ENCODE results near the gene UBL4A.

UBL4A gene

DNA sequence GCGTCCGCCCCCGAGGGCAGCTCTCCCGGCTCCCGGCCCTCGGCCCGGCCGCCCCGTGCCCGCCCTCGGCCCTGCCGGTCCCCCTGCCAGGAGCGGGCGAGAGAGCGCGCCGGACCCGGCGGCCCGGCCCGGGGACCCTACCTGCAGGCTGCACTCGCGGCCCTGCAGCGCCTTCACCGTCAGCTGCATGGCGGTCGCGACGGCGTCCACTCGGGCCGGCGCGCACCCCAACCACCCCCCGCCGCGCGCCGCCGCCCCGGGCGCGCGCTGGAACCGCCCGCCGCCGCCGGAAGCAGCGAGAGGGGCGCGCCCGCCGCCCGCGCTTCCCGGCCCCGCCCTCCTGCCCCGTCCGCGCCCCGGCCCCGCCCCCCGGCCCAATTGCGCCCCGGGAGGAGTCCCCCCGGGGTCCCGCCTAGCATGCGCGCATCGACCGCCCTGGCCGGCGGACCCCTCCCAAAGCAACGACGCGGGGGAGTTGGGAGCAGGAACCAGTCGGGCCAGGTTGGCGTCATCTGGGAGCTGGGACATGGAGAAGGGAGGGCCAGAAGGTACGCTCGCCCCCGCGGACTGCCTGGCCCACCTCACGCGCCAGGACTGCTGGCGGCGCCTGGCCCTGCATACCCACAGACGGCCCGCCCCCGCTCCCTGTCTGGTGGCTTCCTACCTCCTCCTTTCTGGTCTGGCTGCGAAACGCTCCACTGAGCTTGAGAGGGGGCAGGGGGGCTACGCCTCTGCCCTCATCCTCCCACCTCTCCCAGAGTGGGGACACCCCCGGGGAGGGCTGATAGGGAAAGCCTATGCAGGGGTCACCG is at the start of gene UBL4A:
Gene UBL4A (minus strand): TSS at position 220 of the 812 bp plus-strand sequence. CDS start 31 bp downstream, at position 189.
- DNase-seq: peak; percentile 5

DNA sequence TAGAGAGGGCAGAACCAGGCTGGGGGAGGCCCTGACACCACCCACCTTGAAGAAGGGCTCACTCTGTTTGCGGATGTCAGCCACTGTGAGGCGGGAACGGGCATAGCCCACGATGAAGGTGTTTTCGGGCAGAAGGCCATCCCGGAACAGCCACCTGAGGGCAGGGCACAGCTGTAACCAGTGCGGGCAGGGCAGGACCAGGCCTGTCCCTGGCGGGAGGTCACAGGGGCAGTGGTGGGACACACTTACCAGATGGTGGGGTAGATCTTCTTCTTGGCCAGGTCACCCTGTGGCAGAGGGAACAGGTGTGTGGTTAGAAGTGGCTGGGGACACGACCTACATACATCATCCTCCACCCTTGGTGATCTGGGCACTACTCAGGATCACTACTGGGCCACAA is 49.5 kb upstream of the UBL4A start:
- no peak for DNase-seq

DNA sequence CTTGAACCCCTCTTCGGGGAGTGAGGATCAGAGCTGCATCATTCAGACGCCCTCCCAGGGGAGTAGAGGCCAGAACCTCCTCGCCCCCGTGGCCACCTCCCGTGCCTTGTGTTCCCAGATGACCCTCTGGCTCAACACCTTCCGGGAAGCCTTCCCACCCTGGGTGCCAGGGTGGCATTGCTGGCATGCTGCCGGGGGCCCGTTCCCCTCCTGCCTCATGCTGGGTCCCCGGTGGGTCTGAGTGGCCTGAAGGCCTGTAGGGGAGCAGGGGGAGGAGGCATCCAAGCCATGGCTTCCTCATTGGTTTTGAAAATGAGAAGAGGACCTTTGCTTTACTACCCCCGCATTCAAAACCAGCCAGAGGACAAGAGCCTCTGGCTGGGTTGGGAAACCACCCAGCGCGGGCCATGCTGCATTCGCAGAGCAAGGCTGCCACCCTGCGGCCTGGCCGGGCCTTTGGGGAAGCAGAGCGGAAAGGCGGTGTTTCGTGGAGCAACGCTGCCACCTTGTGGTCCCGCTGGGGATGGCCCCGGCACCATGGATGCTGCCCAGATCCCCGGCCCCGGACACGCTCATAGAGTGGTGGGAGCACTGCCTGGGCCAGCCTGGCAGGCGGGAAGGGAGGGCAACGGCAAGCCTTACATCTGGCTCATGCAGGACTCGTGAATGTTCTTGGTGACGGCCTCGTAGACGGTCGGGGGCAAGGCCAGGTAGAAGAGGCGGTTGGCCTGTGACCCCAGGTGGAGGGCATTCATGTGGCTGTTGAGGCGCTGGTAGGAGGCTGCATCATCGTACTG is 48.3 kb upstream of the UBL4A start:
- DNase-seq: peak; percentile 60

DNA sequence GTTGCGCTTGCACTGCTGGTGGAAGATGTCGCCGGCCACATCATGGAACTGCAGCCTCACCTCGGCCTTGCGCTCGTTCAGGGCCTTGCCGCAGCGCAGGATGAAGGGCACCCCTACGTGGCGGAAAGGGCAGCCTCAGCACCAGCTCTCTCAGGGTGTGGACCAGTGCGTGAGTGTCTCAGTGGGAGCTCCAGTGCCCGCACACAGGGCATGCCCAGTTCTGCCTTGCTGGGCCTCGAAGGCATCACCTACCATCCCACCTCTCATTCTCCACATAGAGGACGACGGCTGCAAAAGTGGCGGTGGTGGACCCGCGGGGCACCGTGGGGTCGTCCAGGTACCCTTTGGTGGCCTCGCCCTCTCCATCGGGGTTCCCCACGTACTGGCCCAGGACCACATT is 46.3 kb upstream of the UBL4A start:
- no peak for DNase-seq

DNA sequence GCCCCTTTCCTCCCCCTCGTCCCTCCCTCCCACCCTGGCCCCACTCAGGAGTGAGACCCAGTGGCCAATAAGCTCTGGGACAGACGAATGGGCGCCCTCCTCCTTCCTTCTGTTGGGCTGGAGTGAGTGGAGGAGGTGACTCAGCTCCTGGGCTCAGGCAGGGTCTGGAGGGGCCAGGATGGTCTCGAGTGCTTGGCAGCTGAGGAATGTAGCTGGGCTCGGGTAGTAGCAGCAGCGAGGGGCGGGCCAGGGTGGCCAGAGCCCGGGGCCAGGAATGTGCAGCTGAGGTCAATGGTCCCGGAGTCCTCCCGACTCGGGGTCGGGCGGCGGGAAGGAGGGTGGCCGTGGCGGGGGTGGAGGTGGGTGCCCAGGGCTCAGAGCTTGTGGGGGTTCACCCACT is 45.2 kb upstream of the UBL4A start:
- DNase-seq: no peak

DNA sequence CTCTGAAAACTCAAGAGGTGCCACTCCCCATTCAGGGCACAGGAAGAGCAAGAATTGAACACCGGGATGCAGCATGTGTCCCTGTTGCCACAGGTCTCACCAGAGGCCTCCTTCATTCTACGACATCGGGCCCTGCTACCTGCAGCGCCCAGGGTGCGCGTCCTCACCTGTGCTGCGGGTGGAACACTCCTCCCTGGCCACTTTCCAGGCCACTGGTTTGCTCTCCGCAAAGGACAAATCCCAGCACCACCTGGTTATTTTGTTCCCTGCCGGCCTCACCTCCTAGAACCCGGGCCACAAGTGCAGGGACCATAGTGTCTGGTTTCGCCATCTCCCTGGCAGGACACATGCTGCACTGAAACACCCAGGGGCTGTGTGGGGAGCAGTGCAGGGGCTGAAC is 43.9 kb upstream of the UBL4A start:
- DNase-seq: no peak

DNA sequence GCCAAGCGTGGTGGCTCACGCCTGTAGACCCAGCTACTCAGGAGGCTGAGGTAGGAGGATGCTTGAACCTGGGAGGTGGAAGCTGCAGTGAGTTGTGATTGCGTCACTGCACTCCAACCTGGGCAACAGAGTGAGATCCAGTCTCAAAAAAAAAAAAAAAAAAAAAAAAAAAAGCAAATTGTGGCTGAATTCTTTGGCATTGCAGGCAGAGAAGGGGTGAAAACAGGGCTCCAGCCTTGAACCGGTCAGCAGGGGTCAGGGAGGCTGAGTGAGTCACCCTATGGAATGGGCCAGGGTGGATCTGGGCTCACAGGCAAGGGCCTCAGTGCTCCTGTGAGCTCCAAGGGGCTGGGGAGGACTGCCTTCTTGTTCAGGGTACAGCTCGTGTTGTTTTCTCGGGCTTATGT is 42.8 kb upstream of the UBL4A start:
- DNase-seq: no peak

DNA sequence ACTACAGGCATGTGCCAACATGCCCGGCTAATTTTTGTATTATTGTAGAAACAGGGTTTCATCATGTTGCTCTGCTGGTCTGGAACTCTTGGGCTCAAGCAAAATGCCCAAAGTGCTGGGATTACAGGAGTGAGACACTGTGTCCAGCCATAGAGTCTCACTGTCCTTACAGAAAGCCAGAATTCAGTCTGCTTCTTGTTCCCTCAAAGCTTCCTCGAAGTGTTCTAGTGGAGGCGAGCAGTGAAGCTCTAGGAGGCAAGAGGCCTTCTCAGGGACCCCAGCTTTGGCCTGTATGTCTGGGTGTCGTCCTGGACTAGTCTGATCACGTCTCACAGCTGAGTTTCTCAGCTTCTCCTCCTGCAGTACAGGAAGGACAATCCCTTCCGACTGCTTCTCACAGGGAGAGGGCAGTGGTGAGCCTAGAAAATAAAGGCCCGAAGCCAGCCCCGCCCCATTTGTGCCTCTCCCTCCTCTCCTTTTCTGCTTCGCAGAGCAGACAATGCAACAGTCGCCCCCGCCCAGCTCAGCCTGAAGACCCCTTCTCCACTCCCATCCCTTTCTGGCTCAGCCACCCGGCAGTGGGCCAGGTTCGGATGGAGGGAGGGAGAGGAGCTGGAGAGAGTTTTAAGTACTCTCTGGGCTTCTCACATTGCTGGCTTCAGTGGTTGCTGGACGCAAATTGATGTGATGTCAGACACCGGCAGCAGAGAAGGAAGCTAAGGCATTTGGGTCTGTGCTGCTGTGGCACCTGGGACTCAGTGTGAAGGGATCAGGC is 40.7 kb upstream of the UBL4A start:
- peak; percentile 77 for DNase-seq

DNA sequence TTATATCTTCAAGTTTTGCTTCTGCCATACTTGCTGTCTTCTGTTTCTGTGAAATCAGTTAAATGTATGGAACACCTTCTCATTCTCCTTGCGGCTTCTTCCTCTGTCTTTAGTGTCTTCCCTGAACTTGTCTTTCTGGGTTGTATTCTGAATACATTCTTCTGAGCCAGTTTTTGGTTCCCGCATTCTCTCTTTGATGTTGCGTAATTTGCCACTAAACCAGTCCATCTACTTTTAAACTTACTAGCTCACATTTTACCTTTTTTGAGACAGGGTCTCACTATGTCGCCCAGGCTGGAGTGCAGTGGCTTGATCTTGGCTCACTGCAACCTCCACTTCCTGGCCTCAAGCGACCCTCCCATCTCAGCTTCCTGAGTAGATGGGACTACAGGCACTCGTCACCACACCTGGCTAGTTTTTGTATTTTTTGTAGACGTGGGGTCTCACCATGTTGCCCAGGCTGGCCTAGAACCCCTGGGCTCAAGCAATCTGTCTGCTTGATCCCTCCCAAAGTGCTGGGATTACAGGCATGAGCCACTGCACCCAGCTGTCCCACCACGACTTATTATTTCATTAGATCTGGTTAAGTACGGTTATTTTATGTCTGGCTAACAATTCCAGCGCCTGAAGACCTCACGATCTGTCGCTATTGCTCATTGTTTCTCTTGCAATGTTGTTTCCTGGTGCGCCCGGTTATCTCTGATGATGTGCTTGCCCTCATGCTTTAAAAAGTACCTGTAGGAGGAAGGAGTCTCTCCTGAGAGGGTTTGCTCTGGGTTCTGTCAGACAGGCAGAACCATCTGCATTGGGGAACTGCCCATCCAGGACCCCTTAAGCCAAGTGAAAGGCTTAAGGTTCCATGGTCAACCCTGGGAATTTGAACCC is 39.4 kb upstream of the UBL4A start:
- DNase-seq: no peak

DNA sequence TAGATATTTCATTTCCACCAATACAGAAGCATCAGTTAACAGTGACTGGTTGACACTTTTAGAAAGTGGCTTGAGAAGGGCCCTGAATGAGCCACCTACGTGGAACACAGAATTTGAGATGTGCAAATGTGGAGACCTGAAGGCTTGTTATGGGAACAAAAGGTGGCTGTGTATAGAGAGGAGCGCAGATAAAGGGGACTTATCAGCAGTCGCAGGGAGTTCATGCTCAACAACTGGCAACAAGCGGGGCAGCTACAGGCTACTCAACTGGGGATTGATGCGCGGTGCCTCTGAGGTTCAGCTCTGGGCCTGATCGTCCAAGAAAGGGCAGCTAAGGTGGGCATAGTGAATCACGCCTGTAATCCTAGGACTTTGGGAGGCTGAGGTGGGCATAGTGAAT is 33.0 kb upstream of the UBL4A start:
- no peak for DNase-seq

DNA sequence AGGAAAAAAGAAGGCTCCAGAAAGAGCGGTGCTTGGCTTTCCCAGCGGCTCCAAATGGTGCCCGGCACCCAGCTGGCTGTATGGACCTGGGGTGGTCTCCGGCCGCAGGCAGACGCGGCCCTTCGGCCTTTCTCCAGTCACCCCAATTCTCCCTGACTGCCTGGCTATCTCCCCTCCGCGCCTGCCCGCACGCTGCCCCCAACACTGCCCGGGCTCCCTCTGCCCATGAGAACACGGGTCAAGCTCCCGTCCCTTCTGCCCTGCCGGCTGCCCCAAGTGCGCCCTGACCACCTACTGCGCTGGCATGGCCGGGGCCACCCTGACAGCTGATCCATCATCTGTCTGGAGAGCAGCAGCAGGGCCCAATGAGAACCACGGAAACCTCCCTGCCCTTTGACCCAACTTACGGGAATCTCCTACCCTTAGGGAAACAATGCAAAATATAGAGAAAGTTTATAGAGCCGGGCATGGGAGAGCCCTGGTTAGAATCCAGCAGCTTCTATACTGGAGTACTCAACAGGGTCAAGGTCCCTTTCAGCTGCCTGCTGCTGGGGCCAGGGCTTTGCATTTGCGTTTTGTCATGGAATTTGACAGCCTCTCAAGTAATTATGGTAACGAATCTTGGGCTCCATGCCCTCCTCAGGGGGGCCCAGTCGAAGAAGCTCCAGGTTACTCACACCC is 30.8 kb upstream of the UBL4A start:
- no peak for DNase-seq

DNA sequence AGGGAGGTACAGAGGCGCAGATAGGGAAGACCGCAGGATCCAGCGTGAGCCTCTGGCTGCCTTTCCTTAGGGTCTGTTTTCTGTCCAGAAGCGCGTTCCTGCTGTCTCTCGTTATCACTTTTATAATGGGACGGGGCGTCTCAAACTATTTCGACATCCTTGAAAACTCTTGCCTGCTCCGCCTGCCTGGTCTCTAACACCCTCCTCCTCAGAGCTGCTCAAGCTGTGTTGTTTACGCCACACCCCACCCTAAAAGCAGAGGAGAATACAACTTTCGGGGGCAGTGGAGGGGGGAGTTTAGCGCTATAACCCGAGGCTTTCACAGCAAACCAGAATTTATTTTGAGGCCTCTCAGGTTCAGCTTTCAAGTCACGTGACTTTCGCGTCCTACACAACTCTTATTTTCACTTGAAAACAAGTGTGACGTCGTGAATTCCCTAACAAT is 30.3 kb upstream of the UBL4A start:
- no peak for DNase-seq

DNA sequence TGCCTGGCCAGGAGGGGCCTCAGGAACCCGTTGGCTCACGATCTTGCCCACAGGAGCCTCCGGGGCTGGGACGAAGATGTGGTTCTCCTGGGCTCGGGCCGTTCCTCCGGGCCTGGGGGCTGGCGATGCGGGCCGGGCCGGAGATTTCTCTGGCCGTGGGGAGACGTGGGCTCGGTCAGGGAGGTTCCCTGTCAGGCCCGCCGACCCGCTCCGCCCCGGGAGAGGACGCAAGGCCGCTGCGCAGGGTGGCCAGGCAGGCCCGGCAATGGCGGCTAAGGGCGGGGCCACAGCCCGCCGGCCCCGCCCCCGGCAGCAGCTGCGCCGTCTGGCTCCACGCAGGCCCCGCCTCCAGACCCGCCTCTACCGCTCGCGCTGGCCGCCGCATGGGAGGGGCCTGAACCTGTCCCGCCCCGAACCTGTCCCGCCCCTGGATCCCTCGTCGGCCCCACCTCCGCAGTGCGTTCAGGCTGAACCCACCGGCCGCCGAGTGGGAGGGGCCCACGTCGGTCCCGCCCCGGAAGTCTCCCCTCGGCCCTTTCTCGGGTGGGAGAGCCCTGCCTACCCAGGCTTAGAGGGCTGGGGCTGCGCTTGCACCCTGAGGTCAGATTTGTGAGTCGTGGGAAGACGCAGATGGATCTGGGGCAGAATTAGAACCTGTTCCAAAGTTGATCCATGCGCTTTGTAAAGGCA is 29.7 kb upstream of the UBL4A start, which contains the start of gene FAM3A:
Gene FAM3A (minus strand): TSS at position 267 of the 690 bp plus-strand sequence. CDS start 460 bp downstream, outside the sequence.
- DNase-seq: peak; percentile 59

DNA sequence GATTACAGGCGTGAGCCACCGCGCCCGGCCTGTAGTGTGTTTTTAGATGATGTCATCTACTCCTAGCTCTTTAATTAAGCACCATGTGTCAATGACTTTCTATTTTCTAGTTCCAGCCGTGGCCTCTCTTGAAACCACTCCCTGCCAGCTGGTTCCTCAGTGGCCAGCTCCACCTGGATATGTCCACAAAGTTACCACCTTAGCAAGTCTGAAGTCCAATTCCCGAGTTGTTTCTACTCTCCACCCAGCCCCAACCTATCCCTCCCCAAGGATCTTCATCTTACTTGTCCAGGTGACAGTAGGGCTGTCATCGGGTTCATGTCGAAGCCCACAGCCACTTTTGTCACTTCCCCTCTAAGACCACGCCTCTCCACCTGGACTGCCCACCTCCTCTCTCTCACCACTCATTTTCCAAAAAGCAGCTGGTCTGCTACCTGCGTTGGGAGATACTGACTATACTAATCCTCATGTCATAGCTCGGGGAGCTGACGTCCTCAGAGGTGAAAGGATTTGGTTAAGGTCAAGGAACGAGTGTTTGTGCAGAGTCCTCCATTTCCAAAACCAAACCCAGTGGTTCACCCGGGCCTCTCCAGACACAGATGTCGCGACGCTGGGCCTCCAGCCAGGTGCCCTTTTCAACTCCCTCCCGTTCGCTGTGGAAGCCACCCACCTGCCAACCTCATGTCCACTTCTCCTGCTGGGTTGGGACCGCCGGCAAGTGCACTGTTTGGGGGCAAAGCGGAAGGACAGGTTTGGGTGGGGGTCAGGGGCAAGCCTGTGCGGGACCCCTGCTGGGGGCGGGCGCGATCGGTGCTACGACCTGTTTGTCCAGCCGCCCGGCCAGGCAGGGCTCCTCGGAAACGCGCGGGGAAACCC is 28.9 kb upstream of the UBL4A start:
- DNase-seq: no peak

DNA sequence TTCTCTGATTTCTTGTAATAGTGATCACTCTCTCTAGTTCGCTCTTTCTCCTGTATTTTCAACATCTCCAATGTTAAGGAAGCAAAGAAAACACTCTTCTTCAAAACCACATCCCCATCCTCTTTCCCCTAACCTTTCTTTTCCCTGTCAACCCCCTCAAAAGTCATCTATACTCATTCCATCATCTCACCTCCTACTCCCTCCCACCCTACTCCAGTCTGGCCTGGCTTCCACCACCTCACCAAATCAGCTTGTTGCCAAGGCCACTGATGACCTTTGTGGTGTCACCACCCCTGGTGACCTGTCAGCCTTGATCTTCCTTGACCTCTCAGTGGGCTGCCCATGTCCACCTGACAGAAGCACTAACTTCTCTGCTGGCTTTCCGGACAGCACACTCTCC is 27.3 kb upstream of the UBL4A start:
- DNase-seq: no peak

DNA sequence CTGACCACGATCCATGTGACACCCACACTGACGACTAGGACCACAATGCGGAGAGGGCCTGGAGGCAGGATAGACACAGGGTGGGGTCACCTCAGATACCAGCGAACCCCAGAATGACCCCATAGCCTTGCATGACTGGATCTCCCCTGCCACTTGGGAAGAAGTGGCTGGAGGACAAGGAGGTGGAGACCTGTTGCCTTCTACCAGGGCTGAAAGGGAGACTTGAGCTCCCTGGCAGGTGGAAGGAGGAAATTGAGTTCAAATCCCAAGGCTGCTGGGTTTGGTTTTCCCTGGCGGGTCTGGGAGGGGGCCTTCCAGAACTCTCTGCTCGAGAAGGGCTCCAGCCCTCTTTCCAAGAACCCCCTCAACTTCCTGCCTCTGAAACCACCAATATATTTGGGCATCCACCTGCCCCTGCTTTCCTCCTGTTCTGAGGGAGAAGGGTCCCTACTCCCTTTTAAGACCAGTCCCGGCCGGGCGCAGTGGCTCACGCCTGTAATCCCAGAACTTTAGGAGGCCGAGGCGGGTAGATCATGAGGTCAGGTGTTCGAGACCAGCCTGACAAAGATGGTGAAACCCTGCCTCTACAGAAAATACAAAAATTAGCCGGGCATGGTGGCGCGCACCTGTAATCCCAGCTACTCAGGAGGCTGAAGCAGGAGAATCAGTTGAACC is 26.6 kb upstream of the UBL4A start:
- no peak for DNase-seq

DNA sequence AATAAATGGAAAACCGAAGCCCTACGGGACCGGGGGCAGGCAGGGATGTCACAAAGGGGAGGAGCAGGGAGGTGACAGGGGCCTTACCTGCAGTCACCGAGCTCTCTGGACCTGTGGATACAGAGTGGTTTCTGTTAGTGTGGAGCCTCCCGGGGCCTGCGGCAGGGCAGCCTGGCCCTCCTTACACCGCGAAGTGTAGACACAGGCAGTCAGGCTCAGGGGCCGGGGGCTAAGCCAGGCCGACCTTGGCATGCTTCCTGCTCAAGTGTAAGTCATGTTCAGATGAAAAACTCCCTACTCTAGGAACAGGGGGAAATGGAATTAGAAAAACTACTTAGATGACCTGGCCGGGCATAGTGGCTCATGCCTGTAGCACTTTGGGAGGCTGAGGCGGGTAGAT is 25.3 kb upstream of the UBL4A start:
- no peak for DNase-seq

DNA sequence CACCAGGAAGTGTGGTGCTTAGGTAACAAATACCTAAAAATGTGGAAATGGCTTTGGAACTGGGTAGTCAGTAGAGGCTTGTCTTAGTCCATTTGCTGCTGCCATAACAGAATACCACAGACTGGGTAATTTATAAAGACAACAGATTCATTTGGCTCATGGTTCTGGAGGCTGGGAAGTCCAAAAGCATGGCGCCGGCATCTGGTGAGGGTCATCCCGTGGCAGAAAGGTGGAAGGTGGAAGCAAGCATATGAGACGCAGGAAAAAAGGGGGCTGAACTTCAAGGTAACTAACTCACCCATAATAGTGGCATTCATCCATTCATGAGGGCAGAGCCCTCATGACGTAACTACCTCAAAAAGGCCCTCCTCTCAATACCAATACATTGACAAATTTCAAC is 23.0 kb upstream of the UBL4A start:
- no peak for DNase-seq

DNA sequence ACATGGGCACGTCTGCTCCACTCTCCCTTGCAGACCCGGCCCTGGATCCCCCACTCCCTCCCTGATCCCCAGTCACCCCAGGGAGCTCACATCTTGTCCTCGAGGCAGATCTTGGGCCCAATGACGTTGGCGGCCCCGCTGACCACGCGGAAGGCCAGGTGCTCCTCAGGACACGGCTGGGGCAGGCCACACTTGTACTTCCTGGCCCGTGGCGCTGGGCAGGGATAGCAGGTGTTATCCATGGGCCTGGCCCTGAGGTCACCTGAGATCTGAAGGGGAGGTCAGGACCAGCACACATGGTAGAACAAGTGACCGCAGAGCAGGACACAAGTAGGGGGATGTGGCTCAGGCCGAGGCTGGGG is 21.9 kb upstream of the UBL4A start:
- no peak for DNase-seq
